GM23248 (cell line): ENCODE results near the gene PTPN5.

Source experiments
- EZH2 ChIP-seq: fragments of 200-600 bp; sonication (generic); IDR thresholded peaks from 2 replicates; pipeline ENCODE4 v1.6.1; 2018; ENCODE audit warnings: antibody characterized with exemption, mild to moderate bottlenecking; ENCODE audit not compliant: insufficient read depth, poor library complexity, severe bottlenecking
- EZH2phosphoT487 ChIP-seq: fragments of 200-600 bp; sonication (generic); IDR thresholded peaks from 2 replicates; pipeline ENCODE4 v1.6.1; 2018; ENCODE audit warnings: antibody characterized with exemption, moderate library complexity, mild to moderate bottlenecking, low read depth; ENCODE audit not compliant: insufficient read depth

- no peak for TF ChIP-seq EZH2
- no peak for TF ChIP-seq EZH2phosphoT487
Measured at GRCh38 chr11:18682466-18682865, 109.1 kb downstream of the PTPN5 start.
